ENCODE data around the gene CHRD. TPM values are rescaled to one million over a fixed set of nuclear protein-coding genes. Genes with fewer than 3 reads are reported as not detected.
A peak's percentile ranks its signal among the peaks of the same experiment; 100 is the strongest.
"Not testable (repeated sequence)": the region's sequence is repeated elsewhere in the genome, so short reads cannot be mapped to it uniquely, and the experiment has no call there.

The CHRD gene
- total RNA-seq (2014; rRNA removed; shearing (Covaris generic)): 0.42 TPM in 1 of 2 replicates, not detected in the other

- no peak for DNase-seq (ENCODE audit: low read depth)
Observed at GRCh38 chr3:184379358-184380184, at the start of gene CHRD. Gene CHRD (plus strand): TSS chr3:184380054. CDS start chr3:184380319, 265 bp downstream.

GRCh38 chr3:184332370-184333090, 47.3 kb upstream of the CHRD start:
- DNase-seq (ENCODE audit: low read depth): peak; percentile 97

- DNase-seq (ENCODE audit: low read depth): no peak
Observed at GRCh38 chr3:184333190-184333589, 46.7 kb upstream of the CHRD start.

GRCh38 chr3:184333700-184334099, 46.2 kb upstream of the CHRD start:
- no peak for DNase-seq (ENCODE audit: low read depth)

- peak; percentile 95 for DNase-seq (ENCODE audit: low read depth)
Observed at GRCh38 chr3:184334470-184335158, 45.2 kb upstream of the CHRD start.

- peak; percentile 56 for DNase-seq (ENCODE audit: low read depth)
Observed at GRCh38 chr3:184335291-184335660, 44.6 kb upstream of the CHRD start.

GRCh38 chr3:184335661-184336546, 44.0 kb upstream of the CHRD start:
- DNase-seq (ENCODE audit: low read depth): peak; percentile 73

GRCh38 chr3:184336547-184337398, 43.1 kb upstream of the CHRD start:
- DNase-seq (ENCODE audit: low read depth): peak; percentile 55

- DNase-seq (ENCODE audit: low read depth): no peak
Observed at GRCh38 chr3:184337399-184337714, 42.5 kb upstream of the CHRD start, which contains the start of gene FAM131A. Gene FAM131A (plus strand): TSS chr3:184337600. CDS start chr3:184337631, 31 bp downstream.

- no peak for DNase-seq (ENCODE audit: low read depth)
Observed at GRCh38 chr3:184337981-184338380, 41.9 kb upstream of the CHRD start.

GRCh38 chr3:184338511-184338945, 41.3 kb upstream of the CHRD start:
- DNase-seq (ENCODE audit: low read depth): no peak

- DNase-seq (ENCODE audit: low read depth): no peak
Observed at GRCh38 chr3:184339001-184339400, 40.9 kb upstream of the CHRD start.

- DNase-seq (ENCODE audit: low read depth): not testable (repeated sequence)
Observed at GRCh38 chr3:184339451-184340135, 40.3 kb upstream of the CHRD start.

- no peak for DNase-seq (ENCODE audit: low read depth)
Observed at GRCh38 chr3:184341925-184342324, 37.9 kb upstream of the CHRD start.

- DNase-seq (ENCODE audit: low read depth): peak; percentile 41
Observed at GRCh38 chr3:184343200-184343876, 36.5 kb upstream of the CHRD start.

- DNase-seq (ENCODE audit: low read depth): no peak
Observed at GRCh38 chr3:184344579-184345316, 35.1 kb upstream of the CHRD start.

- DNase-seq (ENCODE audit: low read depth): peak; percentile 78
Observed at GRCh38 chr3:184345317-184346144, 34.3 kb upstream of the CHRD start.

Measured in M059J (cell line).